Endothelial cell of umbilical vein (primary cell): ENCODE results near the gene TEK.

Source experiments
- EZH2 ChIP-seq: IDR thresholded peaks from 2 replicates; pipeline ENCODE4 v1.6.1; 2012; ENCODE audit warnings: borderline replicate concordance, low read depth, mild to moderate bottlenecking, moderate library complexity, low read length, inconsistent platforms; ENCODE audit not compliant: severe bottlenecking
- MAX ChIP-seq: IDR thresholded peaks from 2 replicates; pipeline ENCODE4 v1.6.1; 2011; ENCODE audit not compliant: insufficient read depth, insufficient read length
- MYC ChIP-seq: IDR thresholded peaks from one replicate; pipeline ENCODE4 v1.6.1; 2011; ENCODE audit warnings: mild to moderate bottlenecking, low read depth, low read length
- POLR2A ChIP-seq: IDR thresholded peaks from 2 replicates; pipeline ENCODE4 v1.6.1; 2012; ENCODE audit warnings: low read depth, mild to moderate bottlenecking, control low read depth, low read length
- POLR2AphosphoS5 ChIP-seq: IDR thresholded peaks from 2 replicates; pipeline ENCODE4 v1.6.1; 2012; ENCODE audit warnings: low read depth, mild to moderate bottlenecking, control low read depth, low read length, moderate library complexity; ENCODE audit not compliant: insufficient read depth
- TF ChIP-seq, protein P1 (sequence below), 2 donors: IDR thresholded peaks; 1 replicate in 1 of 2; 2 replicates in 1 of 2; pipeline ENCODE4 v1.5.1; 2011; ENCODE audit warnings: low read length in 2 of 2, mild to moderate bottlenecking in 2 of 2, moderate library complexity in 2 of 2, control low read depth in 1 of 2, inconsistent platforms in 1 of 2, low read depth in 1 of 2; ENCODE audit not compliant: insufficient read depth in 1 of 2; ENCODE audit errors: extremely low read depth in 1 of 2

DNA sequence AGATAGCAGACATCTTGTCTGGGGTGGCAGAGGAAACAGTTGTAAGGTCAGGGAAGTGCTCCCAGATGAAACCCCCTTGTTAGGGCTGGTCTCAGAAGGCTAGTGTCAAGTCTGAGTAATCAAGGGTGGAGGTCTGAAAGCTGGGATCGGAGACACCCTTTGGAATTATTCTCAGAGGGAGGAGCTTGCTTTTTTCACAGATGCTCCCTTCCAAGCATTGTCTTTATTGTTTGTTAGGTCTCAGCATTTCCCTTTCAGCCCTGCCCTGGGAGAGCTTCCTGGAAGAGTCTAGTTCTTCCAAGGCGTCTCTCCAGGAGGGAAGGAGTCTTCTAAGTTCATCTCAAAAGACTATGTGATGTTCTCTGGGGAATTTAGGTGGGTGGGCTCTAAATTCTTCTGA, 3.2 kb downstream of the TEK start:
- TF ChIP-seq POLR2A (no peak), MAX (no peak), POLR2AphosphoS5 (no peak), EZH2 (no peak), MYC (no peak)
- TF ChIP-seq, protein P1, sequence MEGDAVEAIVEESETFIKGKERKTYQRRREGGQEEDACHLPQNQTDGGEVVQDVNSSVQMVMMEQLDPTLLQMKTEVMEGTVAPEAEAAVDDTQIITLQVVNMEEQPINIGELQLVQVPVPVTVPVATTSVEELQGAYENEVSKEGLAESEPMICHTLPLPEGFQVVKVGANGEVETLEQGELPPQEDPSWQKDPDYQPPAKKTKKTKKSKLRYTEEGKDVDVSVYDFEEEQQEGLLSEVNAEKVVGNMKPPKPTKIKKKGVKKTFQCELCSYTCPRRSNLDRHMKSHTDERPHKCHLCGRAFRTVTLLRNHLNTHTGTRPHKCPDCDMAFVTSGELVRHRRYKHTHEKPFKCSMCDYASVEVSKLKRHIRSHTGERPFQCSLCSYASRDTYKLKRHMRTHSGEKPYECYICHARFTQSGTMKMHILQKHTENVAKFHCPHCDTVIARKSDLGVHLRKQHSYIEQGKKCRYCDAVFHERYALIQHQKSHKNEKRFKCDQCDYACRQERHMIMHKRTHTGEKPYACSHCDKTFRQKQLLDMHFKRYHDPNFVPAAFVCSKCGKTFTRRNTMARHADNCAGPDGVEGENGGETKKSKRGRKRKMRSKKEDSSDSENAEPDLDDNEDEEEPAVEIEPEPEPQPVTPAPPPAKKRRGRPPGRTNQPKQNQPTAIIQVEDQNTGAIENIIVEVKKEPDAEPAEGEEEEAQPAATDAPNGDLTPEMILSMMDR (IDR thresholded peaks at IDR 0.05; ENCODE audit: extremely low read depth in 1 of 2, insufficient read depth in 1 of 2, low read depth in 1 of 2, low read length in 2 of 2), result no peak
